Measurements from ENCODE around the gene FOXP1.

GRCh38 chr3:71421475-71421819, 162.1 kb downstream of the FOXP1 start:
- TF ChIP-seq POLR2A (IDR thresholded peaks at IDR 0.05) (no peak), CTCF (IDR thresholded peaks at IDR 0.05) (no peak), EP300 (IDR thresholded peaks at IDR 0.05) (no peak), POLR2AphosphoS5 (IDR thresholded peaks at IDR 0.05) (no peak)
